ENCODE data around the gene CHST10.

Gene CHST10

DNA sequence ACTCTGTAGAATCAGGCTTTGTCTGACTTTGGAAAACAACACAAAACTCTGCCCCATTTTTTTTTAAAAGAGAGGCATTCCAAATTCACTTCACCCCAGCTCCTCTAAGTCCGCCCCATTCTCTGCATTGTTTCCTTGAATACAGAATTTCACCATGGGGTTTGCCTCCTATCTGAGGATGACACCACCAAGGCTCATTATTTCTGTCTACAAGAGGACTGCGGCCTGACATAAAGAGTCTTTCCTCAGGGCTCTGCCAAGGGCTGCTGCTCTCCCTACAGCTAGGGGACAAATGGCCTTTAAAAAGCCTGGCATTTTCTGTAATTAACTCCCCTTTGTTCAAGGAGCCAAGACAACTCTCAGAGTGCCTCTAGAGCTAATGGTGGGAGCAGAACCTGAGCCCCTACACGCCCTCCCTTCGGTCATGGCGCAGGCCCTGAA, 4.6 kb downstream of the CHST10 start:
- Histone ChIP-seq H3K27me3 (ENCODE audit: insufficient read depth, poor library complexity, severe bottlenecking) (no peaks in the 10 kb centered on the region), H3K4me3 (replicated peaks; ENCODE audit: insufficient read depth, low read length) (no peak overlapping the region), H3K27ac (replicated peaks) (no peak overlapping the region)
- DNase-seq (ENCODE audit: low read depth in 1 of 2, low spot score in 1 of 2): no peak
- TF ChIP-seq SPI1 (IDR thresholded peaks at IDR 0.05; ENCODE audit: borderline replicate concordance, low read depth): no peak
- TF ChIP-seq, protein P1, sequence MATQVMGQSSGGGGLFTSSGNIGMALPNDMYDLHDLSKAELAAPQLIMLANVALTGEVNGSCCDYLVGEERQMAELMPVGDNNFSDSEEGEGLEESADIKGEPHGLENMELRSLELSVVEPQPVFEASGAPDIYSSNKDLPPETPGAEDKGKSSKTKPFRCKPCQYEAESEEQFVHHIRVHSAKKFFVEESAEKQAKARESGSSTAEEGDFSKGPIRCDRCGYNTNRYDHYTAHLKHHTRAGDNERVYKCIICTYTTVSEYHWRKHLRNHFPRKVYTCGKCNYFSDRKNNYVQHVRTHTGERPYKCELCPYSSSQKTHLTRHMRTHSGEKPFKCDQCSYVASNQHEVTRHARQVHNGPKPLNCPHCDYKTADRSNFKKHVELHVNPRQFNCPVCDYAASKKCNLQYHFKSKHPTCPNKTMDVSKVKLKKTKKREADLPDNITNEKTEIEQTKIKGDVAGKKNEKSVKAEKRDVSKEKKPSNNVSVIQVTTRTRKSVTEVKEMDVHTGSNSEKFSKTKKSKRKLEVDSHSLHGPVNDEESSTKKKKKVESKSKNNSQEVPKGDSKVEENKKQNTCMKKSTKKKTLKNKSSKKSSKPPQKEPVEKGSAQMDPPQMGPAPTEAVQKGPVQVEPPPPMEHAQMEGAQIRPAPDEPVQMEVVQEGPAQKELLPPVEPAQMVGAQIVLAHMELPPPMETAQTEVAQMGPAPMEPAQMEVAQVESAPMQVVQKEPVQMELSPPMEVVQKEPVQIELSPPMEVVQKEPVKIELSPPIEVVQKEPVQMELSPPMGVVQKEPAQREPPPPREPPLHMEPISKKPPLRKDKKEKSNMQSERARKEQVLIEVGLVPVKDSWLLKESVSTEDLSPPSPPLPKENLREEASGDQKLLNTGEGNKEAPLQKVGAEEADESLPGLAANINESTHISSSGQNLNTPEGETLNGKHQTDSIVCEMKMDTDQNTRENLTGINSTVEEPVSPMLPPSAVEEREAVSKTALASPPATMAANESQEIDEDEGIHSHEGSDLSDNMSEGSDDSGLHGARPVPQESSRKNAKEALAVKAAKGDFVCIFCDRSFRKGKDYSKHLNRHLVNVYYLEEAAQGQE (IDR thresholded peaks at IDR 0.05; ENCODE audit: insufficient replicate concordance, low read depth): no peak
- no peak for TF ChIP-seq POLR2AphosphoS5 (IDR thresholded peaks at IDR 0.05; ENCODE audit: low read depth)
- TF ChIP-seq CTCF (IDR thresholded peaks at IDR 0.05; ENCODE audit: insufficient read depth, low read length): no peak
- no peak for TF ChIP-seq GABPA (IDR thresholded peaks at IDR 0.05; ENCODE audit: low read depth)

GRCh38 chr2:100412466-100412865, 5.0 kb downstream of the CHST10 start:
- DNase-seq (ENCODE audit: low read depth in 1 of 2, low spot score in 1 of 2): no peak
- no peaks in the 10 kb centered on the region for H3K27me3 ChIP-seq (ENCODE audit: insufficient read depth, poor library complexity, severe bottlenecking)
- no peak for TF ChIP-seq GABPA (IDR thresholded peaks at IDR 0.05; ENCODE audit: low read depth)
- no peak for TF ChIP-seq CTCF (IDR thresholded peaks at IDR 0.05; ENCODE audit: insufficient read depth, low read length)
- TF ChIP-seq SPI1 (IDR thresholded peaks at IDR 0.05; ENCODE audit: borderline replicate concordance, low read depth): no peak
- TF ChIP-seq, protein P1 (IDR thresholded peaks at IDR 0.05; ENCODE audit: insufficient replicate concordance, low read depth): no peak
- no peak for TF ChIP-seq POLR2AphosphoS5 (IDR thresholded peaks at IDR 0.05; ENCODE audit: low read depth)
- H3K27ac ChIP-seq (replicated peaks): no peak overlapping the region
- H3K4me3 ChIP-seq (replicated peaks; ENCODE audit: insufficient read depth, low read length): no peak overlapping the region

DNA sequence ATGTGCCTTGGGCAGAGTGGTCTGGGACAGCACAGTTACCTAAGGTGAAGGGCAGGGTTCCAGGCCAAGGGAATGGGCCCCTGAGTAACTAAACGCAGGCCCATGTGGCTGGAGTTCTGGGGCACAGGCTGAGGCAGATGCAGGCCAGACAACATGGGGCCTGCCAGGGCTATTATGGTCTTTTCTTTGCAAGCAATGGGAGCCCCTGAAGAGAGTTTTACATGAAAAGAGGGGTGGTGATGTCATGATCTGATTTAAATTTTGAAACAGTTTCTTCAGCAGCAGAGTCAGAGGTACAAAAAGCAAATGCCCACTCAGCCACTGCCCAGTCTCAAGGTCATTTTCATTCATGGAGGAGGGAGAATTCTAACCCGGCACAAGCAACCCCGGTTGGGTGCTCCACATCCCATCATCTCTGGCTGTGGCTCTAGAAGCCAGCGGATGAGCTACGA, 5.6 kb downstream of the CHST10 start:
- no peaks in the 10 kb centered on the region for H3K27me3 ChIP-seq (ENCODE audit: insufficient read depth, poor library complexity, severe bottlenecking)
- TF ChIP-seq SPI1 (IDR thresholded peaks at IDR 0.05; ENCODE audit: borderline replicate concordance, low read depth) (no peak), POLR2AphosphoS5 (IDR thresholded peaks at IDR 0.05; ENCODE audit: low read depth) (no peak), CTCF (IDR thresholded peaks at IDR 0.05; ENCODE audit: insufficient read depth, low read length) (no peak), GABPA (IDR thresholded peaks at IDR 0.05; ENCODE audit: low read depth) (no peak)
- TF ChIP-seq, protein P1 (IDR thresholded peaks at IDR 0.05; ENCODE audit: insufficient replicate concordance, low read depth): no peak
- H3K27ac ChIP-seq (replicated peaks): no peak overlapping the region
- no peak overlapping the region for H3K4me3 ChIP-seq (replicated peaks; ENCODE audit: insufficient read depth, low read length)
- no peak for DNase-seq (ENCODE audit: low read depth in 1 of 2, low spot score in 1 of 2)
